GM18519 (cell line): ENCODE measurements around the gene CEACAM8.
"Not testable (repeated sequence)": the region's sequence is repeated elsewhere in the genome, so short reads cannot be mapped to it uniquely, and the experiment has no call there.

Experiments used
- ATAC-seq: cut with Tn5 transposase; IDR thresholded peaks from one replicate; pipeline ENCODE4 v1.9.1; 2021; ENCODE audit warnings: mild to moderate bottlenecking, moderate library complexity; ENCODE audit not compliant: unreplicated experiment, low FRiP score

Gene CEACAM8

DNA sequence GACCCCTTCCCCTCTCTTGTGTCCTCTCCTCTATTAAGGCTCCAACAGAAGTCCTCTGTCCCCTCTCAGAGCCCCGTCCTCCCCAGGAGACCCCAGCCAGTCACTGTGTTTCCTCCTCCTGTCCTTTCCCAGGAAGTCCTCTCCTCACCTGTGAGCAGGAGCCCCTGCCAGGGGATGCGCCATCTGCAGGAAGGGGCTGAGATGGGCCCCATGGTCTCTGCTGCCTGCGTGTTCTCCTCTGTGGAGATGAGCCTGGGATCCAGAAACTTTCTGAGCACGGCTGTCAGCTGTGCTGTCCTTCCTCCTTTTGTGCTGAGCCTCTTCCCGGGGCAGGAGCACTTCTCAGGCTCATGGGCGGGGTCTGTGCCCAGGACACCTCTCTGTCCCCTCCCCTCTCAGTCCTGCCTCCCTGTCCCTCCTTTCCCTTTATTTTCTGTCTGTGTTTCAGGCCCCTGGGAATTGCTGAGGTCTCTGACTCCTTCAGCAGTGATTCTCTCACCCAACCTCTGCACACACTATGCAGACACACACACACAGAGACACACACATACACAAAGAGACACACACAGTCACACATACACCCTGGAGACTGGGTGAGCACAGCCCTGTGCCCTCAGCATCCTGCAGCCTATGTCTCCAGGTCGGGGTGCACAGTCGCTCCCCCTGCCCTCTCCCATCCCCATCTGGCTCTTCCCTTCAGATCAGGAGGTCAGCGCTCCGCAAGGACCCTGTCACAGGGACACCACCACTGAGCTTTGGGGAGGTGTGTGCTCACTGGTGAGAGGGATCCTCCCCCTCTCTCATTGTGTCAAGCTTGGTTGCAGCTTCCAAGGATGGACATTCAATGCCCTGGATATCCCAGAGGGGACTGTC is at the start of gene CEACAM8:
TSS of gene CEACAM8 (minus strand) at position 308 of the 873 bp plus-strand sequence. CDS start at position 212, 96 bp downstream.
- ATAC-seq, result no peak

DNA sequence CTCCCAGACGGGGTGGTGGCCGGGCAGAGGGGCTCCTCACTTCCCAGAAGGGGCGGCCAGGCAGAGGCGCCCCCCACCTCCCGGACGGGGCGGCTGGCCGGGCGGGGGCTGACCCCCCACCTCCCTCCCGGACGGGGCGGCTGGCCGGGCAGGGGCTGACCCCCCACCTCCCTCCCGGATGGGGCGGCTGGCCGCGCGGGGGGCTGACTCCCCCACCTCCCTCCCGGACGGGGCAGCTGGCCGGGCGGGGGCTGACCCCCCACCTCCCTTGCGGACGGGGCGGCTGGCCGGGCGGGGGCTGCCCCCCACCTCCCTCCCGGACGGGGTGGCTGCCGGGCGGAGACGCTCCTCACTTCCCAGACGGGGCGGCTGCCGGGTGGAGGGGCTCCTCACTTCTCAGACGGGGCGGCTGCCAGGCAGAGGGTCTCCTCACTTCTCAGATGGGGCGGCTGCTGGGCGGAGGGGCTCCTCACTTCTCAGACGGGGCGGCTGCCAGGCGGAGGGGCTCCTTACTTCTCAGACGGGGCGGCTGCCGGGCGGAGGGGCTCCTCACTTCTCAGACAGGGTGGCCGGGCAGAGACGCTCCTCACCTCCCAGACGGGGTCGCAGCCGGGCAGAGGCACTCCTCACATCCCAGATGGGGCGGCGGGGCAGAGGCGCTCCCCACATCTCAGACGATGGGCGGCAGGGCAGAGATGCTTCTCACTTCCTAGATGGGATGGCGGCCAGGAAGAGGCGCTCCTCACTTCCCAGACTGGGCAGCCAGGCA is 44.8 kb upstream of the CEACAM8 start:
- not testable (repeated sequence) for ATAC-seq

DNA sequence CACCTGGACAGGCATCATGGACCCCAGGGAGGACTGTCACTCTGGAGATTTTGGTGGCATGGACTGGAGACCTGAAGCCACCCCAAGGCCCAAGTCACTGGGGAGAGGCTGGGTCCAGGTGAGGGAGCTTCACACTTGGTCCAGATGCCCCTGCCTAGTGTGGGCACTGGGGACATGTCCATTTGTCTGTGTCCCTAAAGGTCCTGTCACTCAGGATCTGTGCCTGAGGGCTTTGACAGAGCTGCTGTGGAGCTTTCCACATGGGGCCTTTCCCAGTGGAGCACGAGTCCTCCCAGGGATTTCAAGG is 40.5 kb upstream of the CEACAM8 start:
- no peak for ATAC-seq

DNA sequence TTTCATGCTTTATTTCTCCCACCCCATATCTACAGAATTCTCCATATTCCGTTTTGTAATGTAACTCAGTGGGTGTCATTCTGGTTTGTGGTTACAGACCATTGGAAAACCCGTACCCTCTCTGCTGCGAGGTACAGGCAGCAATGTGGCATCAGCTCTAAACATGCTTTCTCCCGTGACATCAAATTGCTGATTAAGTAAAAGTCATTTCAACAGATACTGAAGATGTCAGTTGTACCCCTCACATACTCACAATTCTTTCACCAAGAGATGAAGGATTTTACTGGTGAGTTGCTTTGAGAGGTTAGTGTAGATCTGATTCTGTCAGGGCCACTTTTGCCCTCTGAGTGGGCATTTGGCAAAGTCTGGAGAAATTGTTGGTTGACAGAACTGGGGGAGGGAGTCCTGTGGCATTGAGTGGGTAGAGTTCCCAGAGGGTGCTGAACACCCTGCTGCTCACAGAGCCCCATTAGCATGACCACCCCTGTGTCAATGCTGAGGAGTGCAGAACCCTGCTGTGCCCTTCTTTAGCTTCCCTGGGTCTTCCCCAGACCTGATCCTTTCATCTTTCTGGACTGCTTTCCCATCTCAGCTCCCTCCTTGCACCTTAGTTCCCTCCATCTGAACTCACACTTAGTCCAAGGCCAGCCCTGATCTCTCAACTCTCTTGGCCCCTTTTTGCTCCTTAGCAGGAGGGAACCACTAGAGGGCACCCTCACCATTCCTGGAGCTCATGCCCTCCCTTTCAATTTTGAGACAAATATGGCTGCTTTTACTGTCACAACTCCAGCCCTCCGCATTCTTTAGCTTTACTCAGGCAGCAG is 39.9 kb upstream of the CEACAM8 start:
- no peak for ATAC-seq

DNA sequence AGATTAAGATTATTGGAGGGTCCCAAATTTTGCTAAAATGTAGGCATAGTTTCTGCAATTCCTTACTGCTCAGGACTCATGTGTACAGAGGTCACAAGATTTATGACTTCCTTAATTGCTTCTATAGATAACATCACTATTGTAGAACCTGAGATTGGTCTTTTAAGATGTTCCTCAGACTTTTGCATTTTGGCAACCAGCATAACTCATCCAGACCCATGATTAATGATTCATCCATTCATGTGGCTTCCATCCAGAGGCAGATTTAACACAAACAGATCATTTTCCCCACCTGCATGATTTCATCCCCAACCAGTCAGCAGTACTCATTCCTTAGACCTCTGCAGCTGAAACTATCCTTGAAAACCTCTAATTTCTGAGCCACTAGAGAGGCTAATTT is 34.5 kb upstream of the CEACAM8 start:
- no peak for ATAC-seq

DNA sequence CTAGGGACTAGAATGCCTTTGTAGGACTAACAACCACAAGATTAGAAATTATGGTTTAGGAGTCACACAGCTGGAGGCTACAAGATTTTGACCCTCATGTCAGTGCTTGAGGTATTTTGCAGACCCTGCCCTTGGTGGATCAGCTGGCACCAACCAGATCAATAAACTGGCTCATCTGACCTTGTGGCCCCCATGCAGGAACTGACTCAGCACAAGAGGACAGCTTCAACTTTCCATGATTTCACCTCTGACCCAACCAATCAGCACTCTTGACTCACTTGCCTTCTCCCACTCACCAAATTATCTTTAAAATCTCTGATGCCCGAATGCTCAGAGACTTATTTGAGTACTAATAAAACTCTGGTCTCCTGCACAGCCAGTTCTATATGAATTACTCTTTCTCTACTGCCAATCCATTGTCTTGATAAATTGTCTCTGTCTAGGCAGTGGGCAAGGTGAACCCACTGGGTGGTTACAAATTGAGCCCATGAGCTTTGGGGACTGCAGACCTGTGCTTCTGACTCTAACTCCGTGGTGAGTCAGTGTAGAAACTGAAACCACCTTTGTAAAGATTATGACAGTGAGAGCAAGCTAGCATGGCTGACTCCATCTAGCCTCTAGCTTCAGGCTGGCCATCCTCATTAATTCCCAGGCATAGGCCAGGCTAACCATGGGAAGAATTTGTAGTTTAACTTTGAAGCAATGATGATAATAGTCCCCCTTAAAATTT is 33.9 kb upstream of the CEACAM8 start:
- no peak for ATAC-seq

DNA sequence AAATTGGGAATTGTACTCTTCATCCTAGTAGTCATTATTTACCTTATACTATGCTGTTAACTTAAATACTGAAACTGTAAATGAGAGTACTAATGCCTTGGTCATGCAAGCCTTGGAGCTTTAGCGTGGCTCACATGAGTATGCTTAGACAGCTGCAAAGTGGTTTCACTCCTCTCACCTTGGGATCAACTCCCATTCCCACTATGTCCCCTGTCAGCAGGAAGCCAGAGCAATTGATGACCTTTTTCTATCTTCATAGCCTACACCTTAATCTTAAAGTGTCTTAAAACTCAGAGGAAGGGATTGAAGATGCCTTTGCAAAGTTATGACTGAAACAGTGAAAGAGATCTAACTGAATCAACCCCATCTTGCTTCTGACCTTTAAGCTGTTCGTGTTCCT is 33.2 kb upstream of the CEACAM8 start:
- no peak for ATAC-seq

DNA sequence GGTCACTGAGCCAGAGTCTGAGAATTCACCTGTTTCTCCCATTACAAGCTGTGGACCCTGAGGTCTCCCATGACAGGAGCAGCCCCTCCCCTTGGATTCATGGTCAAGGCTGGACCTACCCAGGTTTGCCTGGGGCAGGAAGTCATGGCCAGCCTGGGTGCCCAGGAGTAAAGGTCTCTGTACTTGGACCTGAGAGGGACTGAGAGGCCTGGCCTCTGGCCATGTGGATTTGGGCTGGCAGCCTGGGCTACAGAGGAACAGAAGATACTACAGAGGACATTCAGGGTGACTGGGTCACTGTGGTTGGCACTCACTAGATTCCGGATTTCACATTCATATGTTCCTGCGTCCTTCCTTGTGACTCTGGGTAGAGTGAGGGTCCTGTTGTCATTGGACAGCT is 31.5 kb upstream of the CEACAM8 start:
- no peak for ATAC-seq

DNA sequence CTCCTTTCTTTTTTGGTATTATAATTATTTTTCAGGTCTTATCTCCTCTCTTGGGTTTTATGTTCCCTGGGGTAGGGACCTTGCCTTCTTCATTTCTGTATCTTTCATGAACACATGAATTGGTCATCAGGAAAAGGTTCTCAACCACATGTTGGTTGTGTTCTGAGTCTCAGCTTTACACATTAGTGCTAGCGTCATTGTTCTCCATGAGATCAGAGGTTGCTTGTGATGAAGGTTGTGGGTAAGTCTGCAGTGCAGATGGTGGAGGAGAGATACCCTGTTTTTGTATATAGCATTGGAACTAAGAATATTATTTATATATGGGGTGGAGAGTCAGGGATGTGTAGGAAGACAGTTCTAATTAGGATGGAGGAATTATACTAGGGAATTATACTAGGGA is 24.5 kb upstream of the CEACAM8 start:
- no peak for ATAC-seq

DNA sequence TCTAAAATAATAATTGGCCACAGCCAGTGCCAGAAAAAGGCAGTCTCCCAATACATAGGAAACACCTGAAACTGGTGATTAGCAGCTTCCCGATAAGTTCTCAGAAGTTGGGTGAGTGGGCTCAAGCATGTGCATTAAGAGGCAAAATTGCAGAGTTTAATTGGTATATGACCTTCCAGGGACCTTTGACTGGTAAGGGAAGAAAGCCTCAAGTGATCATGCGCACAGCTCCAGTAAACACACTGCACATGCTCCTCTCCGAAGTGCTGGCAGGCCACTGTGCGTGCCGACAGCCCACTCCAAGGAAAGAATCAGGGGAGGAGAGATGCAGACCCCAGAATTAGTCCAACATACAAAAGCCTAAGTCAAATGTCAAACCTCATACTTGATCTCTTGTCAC is 18.9 kb upstream of the CEACAM8 start:
- ATAC-seq, result no peak

DNA sequence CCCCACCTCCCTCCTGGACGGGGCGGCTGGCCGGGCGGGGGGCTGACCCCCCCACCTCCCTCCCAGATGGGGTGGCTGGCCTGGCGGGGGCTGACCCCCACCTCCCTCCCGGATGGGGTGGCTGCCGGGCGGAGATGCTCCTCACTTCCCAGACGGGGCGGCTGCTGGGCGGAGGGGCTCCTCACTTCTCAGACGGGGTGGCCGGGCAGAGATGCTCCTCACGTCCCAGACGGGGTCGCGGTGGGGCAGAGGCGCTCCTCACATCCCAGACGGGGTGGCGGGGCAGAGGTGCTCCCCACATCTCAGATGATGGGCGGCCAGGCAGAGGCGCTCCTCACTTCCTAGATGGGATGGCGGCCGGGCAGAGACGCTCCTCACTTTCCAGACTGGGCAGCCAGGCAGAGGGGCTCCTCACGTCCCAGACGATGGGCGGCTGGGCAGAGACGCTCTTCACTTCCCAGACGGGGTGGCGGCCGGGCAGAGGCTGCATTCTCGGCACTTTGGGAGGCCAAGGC is 15.7 kb upstream of the CEACAM8 start:
- not testable (repeated sequence) for ATAC-seq

DNA sequence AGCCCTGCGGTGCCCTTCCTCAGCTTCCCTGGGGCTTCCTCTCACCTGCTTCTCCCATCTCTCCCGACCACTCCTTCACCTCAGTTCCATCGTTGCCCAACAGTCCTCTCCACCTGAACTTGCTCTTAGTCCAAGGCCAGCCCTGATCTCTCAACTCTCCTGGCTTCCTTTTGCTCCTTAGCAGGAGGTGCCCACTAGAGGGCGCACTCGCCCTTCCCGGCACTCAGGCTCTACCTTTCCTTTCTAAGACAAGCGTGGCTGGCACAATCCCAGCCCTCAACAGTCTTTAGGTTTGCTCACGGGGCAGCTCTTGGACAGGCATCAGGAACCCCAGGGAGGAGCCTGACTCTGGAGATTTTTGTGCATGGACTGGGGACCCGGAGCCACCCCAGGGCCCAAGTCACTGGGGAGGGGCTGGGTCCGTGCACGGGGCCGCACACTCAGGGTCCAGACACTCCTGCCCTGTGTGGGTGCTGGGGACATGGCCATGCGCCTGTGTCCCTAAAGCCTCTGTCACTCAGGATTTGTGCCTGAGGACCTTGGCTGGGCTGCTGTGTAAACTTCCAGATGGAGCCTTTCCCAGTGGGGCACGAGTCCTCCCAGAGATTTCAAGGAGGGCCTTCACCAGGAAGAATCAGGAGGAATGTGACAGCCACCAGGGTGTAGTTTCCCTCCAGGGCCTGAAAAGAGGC is 12.1 kb upstream of the CEACAM8 start:
- ATAC-seq, result no peak

DNA sequence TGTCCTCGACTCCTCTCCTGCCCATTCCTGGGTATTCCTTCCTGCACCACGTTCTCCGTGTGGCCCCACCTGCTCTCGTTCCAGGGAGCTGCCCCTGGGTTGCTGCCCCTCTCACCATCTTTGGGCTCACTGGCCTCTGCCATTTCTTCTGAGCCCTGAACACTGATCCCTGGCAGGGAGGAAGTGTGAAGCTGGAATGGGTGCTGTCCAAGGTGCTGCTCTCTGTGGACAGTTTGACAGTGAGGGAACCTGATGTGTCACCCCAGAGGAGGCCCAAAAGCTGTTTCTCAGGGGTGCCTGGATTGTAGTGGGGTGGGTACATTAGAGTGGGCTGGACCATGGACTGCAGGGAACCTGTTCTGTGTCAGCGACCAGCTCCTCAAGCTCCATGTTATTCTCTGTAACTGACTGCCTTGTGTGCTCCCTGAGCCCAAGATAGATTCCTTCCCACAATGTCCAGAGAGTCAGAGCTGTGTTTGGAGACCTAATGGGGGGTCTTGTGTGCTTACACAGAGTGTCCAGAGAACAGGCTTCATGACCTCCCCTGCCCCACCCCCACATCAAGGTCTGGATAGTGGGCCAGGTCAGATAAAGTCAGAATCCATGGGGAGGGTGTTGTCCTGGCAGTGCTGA is 7.2 kb upstream of the CEACAM8 start:
- no peak for ATAC-seq

DNA sequence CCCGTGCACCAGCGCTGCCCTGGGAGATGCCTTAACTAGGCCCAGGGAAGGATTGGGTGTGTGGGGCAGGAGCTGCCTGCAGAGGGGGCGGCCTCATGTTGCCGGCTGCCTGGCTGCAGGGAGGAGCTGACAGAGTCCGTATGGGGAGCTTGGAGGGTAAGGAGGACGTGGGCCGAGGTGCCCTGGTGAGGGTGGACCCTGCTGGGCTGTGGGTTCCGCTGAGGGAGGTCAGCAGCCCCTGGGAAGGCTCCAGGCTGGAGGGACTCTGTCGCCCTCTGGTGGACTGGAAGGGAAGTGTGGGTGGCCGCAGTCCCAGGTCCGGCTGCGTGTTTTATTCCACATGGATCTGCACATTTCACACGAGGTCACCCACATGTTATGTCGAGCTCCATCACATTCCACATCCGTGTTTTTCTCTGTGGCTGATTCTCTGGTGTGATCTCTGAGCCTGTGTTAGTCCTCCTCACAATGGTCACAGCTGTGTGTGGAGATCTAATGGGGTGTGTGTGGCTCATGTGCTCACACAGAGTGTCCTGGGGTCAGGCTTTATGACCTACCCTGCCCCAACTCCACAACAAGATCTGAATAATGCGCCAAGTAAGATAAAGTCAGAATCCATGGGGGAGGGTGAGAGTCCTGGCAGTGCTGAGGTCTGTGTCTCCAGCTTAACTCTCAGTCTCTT is 1.8 kb upstream of the CEACAM8 start:
- ATAC-seq, result no peak

DNA sequence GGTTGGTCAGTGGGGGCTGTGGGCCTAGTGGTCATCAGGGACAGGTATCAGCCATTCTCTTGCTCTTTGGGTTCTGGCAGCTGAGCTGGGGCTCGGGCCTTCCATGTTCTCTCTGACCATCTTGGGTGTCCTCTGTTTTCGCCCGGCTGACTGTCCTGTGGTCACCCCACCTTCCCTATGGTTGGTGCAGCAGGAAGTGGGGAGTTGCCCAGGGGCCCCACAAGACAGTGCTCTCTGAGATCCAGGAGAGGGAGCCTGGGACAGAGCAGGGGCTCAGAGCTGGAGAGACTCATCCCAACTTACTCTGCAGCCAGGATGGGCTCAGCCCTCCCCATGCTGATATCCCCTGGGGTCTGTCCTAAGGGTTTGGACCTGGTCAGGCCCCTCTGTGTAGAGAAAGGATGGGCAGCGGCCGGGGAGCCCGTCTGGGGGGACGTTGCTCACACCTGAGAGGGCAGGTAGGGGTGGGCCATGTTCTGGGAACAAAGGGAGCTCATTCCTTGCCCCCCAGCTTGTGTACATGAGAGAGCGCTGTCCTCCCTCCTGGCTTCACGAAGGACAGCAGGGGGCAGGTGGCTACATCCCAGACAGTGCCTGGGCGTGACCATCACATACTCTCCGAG is 937 bp upstream of the CEACAM8 start:
- no peak for ATAC-seq

DNA sequence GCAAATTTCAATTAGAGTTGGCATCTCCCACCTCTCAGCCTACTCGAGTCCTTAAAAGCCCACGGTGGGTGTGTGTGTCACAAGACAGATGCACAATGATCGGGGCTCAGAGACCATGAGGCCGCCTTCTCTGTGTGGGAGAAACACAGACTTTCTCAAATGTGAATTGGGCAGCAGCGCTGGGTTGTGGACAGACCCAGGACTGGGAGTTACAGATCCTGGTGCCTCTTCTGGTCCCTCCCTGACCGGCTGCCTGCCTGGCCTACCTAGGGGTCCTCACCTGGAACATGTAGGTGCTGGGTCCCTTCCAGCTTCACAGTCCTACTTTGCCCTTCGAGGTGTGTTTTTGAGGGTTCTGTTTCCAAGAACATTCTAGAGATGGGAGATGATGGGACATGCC is 4.9 kb downstream of the CEACAM8 start:
- ATAC-seq, result no peak

DNA sequence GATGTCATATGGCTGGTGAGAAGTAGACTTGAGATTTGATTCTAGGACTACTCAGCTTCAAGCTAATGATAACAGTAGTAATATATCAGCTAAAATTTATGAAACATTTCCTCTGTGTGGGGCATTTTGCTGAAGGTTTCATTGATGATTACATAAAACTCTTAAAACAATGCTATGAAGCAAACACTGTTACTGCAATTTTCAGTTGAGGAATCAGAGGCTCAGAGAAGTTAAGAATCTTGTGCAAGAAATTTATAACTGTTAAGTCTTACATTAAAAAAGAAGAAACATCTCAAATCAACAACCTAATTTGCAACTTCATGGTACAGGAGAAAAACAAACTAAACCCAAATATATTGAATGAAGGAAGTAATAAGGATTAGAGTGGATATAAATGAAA is 10.3 kb downstream of the CEACAM8 start:
- ATAC-seq, result no peak

DNA sequence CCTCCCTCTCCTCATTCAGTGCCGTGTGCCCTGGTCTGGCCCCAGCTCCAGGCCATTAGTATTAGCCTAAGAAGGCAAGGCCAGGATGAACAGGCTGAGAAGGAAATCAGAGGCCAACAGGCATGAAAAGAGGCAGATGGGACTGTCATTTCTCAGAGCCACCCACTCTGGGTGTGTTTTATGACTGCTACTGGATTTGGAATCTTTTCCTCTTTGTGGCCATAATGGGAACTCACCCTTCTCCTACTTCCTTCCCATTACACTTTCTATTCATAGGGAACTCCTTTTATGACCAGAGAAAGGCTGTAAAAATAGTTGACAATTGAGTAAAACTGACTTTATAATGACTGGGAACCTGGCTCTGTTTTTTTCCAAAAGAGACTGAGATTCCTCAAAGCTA is 17.7 kb downstream of the CEACAM8 start:
- ATAC-seq, result no peak
